ENCODE measurements around the gene MORC4.

- TF ChIP-seq CTCF (IDR thresholded peaks at IDR 0.05) (no peak), ZFX (IDR thresholded peaks at IDR 0.05; ENCODE audit: borderline replicate concordance) (no peak)
These were observed 53.5 kb downstream of the MORC4 start for GRCh38 chrX:106946464-106946863.
